Colonic mucosa (tissue), 4 donors: ENCODE results near the gene BMP2K. TPM values are rescaled to one million over a fixed set of nuclear protein-coding genes. Genes with fewer than 3 reads are reported as not detected.
A peak's percentile ranks its signal among the peaks of the same experiment; 100 is the strongest.

Experiments used
- DNase-seq: peaks from one replicate; pipeline ENCODE4 v3.0.0-alpha.2; 2020
- H3K27ac ChIP-seq: fragments of 200-600 bp; one replicate; pipeline ENCODE4 v1.8.0; 2021
- H3K27me3 ChIP-seq: fragments of 200-600 bp; one replicate; pipeline ENCODE4 v1.8.0; 2021
- H3K36me3 ChIP-seq: fragments of 200-600 bp; one replicate; pipeline ENCODE4 v1.8.0; 2021
- H3K4me1 ChIP-seq: fragments of 200-600 bp; one replicate; pipeline ENCODE4 v1.8.0; 2021; ENCODE audit warnings: mild to moderate bottlenecking
- H3K4me3 ChIP-seq: fragments of 200-600 bp; one replicate; pipeline ENCODE4 v1.8.0; 2021
- H3K9ac ChIP-seq, 2 donors: one replicate each; pipeline ENCODE4 v1.7.0; 2013; ENCODE audit warnings: control low read depth in 2 of 2, low read depth in 2 of 2, low read length in 2 of 2
- H3K9me3 ChIP-seq: fragments of 200-600 bp; one replicate; pipeline ENCODE4 v1.8.0; 2021
- CTCF ChIP-seq: fragments of 200-600 bp; IDR thresholded peaks from one replicate; pipeline ENCODE4 v1.8.0; 2022; ENCODE audit warnings: antibody characterized with exemption, mild to moderate bottlenecking
- intact Hi-C: fragments of 100-400 bp; cut with DNase I; formaldehyde crosslinking; loops from one replicate; pipeline ENCODE4 v1.14.1; 2022
- total RNA-seq, 2 donors: library from RNA; stranded (reverse); fragmentation: NEBNext Ultra II Directional in 1 of 2; extraction: Animal tissue kit (Norgen Biotek cat#: 25700) in 1 of 2; gene quantifications; one replicate each; pipeline ENCODE4 v1.2.1, GENCODE V29; 2021
- donor health status: healthy.
- donor health status: DM: no; HTN: no; CAD: no.
- donor health status: DM: no; HTN: no; CAD: no.

The BMP2K gene
- total RNA-seq, 2 donors from 2014 or later, result 52.4 to 55.7 TPM

GRCh38 chr4:78775303-78776078, 659 bp upstream of the BMP2K start:
- no peak for TF ChIP-seq CTCF
- intact Hi-C loops, result loop anchor here (10.0 kb wide), 2 partner anchors 131 to 161 kb away; no protein-coding TSS in a partner anchor

GRCh38 chr4:78776729-78777575, 802 bp downstream of the BMP2K start:
- H3K9me3 ChIP-seq, result no peaks in the 10 kb centered on the region
- peak overlapping the region; percentile 96 to 98 for H3K9ac ChIP-seq
- H3K4me1 ChIP-seq, result peaks cover 4% of the 10 kb centered on the region
- H3K27me3 ChIP-seq, result no peaks in the 10 kb centered on the region
- peak; percentile 62 for DNase-seq
- TF ChIP-seq CTCF, result no peak
- H3K4me3 ChIP-seq, result peak overlapping the region; percentile 76
- peak overlapping the region; percentile 96 for H3K27ac ChIP-seq
- no peaks in the 10 kb centered on the region for H3K36me3 ChIP-seq
- intact Hi-C loops, result loop anchor here (10.0 kb wide), 2 partner anchors 132 to 162 kb away; no protein-coding TSS in a partner anchor

More at GRCh38 chr4:78775303-78776078, 659 bp upstream of the BMP2K start:
- Histone ChIP-seq H3K9ac (peak overlapping the region; percentile 95 to 98), H3K36me3 (no peaks in the 10 kb centered on the region), H3K9me3 (no peaks in the 10 kb centered on the region), H3K27ac (peak overlapping the region; percentile 96), H3K4me3 (peak overlapping the region; percentile 76), H3K4me1 (peaks cover 4% of the 10 kb centered on the region), H3K27me3 (no peaks in the 10 kb centered on the region)
- peak; percentile 92 for DNase-seq

GRCh38 chr4:78777576-78777940, 1.4 kb downstream of the BMP2K start:
- H3K27ac ChIP-seq, result no peak overlapping the region
- no peak for DNase-seq
- no peak for TF ChIP-seq CTCF
- H3K4me3 ChIP-seq, result peak overlapping the region; percentile 76
- H3K9me3 ChIP-seq, result no peaks in the 10 kb centered on the region
- peaks cover 4% of the 10 kb centered on the region for H3K4me1 ChIP-seq
- peak overlapping the region in 1 of 2 donors; percentile 96 for H3K9ac ChIP-seq
- intact Hi-C loops, result loop anchor here (10.0 kb wide), 2 partner anchors 133 to 163 kb away; no protein-coding TSS in a partner anchor
- H3K27me3 ChIP-seq, result no peaks in the 10 kb centered on the region
- no peaks in the 10 kb centered on the region for H3K36me3 ChIP-seq

GRCh38 chr4:78778530-78778929, 2.4 kb downstream of the BMP2K start:
- H3K27me3 ChIP-seq, result no peaks in the 10 kb centered on the region
- no peaks in the 10 kb centered on the region for H3K36me3 ChIP-seq
- peaks cover 4% of the 10 kb centered on the region for H3K4me1 ChIP-seq
- H3K9ac ChIP-seq, result no peak overlapping the region
- no peak for TF ChIP-seq CTCF
- no peaks in the 10 kb centered on the region for H3K9me3 ChIP-seq
- intact Hi-C loops, result loop anchor here (10.0 kb wide), 2 partner anchors 134 to 164 kb away; no protein-coding TSS in a partner anchor
- DNase-seq, result no peak
- no peak overlapping the region for H3K27ac ChIP-seq
- H3K4me3 ChIP-seq, result no peak overlapping the region

- intact Hi-C loops, result loop anchor here (10.0 kb wide), 2 partner anchors 134 to 164 kb away; no protein-coding TSS in a partner anchor
- no peak for DNase-seq
- Histone ChIP-seq H3K9ac (no peak overlapping the region), H3K9me3 (no peaks in the 10 kb centered on the region), H3K36me3 (no peaks in the 10 kb centered on the region), H3K4me1 (peaks cover 4% of the 10 kb centered on the region), H3K27me3 (no peaks in the 10 kb centered on the region), H3K4me3 (no peak overlapping the region), H3K27ac (no peak overlapping the region)
- no peak for TF ChIP-seq CTCF
These were observed 3.1 kb downstream of the BMP2K start for GRCh38 chr4:78779280-78779679.
